GM18870 (cell line): Measurements from ENCODE around the gene NDUFS5.
"Not testable (repeated sequence)": the region's sequence is repeated elsewhere in the genome, so short reads cannot be mapped to it uniquely, and the experiment has no call there.

Source experiments
- ATAC-seq: cut with Tn5 transposase; IDR thresholded peaks from one replicate; pipeline ENCODE4 v1.9.1; 2021; ENCODE audit warnings: moderate library complexity; ENCODE audit not compliant: unreplicated experiment

Gene NDUFS5

DNA sequence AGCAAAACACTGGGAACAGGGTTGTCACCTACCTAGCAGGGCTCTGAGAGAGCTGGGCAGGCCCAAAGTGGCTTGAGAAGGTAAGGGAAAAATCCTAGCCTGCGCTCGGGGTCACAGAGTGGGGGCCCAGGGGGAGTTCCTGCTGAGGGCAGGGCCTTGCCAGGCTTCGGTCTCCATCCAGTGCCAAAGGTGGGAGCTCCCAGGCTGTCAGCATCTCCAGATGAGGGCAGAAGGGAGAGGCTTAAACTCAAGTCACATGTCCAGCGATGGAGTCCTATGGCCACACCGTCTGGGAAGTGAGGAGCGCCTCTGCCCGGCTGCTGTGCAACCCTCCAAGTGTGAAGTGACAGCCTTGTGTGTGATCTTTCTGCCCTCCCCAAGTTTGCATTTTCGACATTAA is 11.2 kb upstream of the NDUFS5 start:
- ATAC-seq = not testable (repeated sequence)

GRCh38 chr1:39016604-39017171 is 9.5 kb upstream of the NDUFS5 start:
- ATAC-seq = no peak

- ATAC-seq = no peak
Measured at GRCh38 chr1:39017266-39017665, 8.9 kb upstream of the NDUFS5 start.

DNA sequence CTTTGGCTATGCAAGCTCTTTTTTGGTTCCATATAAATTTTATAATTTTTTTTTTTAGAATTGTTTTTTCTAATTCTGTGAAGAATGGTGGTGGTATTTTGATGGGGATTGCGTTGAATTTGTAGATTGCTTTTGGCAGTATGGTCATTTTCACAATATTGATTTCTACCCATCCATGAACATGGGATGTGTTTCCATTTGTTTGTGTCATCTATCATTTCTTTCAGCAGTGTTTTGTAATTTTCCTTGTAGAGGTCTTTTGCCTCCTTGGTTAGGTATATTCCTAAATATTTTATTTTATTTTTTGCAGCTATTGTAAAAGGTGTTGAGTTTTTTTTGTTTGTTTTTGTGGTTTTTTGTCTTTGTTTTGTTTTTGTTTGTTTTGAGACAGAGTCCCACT is 5.7 kb upstream of the NDUFS5 start:
- ATAC-seq = not testable (repeated sequence)

DNA sequence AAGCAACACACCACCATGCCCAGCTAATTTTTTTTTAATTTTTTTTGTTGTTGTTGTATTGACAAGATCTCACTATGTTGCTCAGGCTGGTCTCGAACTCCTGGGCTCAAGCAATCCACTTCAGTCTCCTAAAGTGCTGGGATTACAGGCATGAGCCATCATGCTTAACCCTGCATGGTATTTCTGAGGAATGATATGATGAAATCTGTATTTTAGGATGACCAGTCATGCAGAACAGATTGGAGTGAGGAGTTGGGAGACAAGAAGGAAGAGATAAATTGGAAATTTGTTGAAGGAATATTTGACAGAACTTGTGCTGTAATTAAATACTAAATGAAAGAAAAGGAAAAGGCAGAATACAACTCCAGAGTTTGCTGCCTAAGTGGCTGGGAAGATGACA is 4.7 kb upstream of the NDUFS5 start:
- ATAC-seq = no peak

- ATAC-seq = no peak
Measured at GRCh38 chr1:39023140-39023539, 3.0 kb upstream of the NDUFS5 start.

- no peak for ATAC-seq
Measured at GRCh38 chr1:39026866-39027507, 837 bp downstream of the NDUFS5 start.

GRCh38 chr1:39034114-39034654 is 8.0 kb downstream of the NDUFS5 start:
- no peak for ATAC-seq

- no peak for ATAC-seq
Measured at GRCh38 chr1:39036678-39037077, 10.5 kb downstream of the NDUFS5 start.

GRCh38 chr1:39043513-39043912 is 17.4 kb downstream of the NDUFS5 start:
- no peak for ATAC-seq

DNA sequence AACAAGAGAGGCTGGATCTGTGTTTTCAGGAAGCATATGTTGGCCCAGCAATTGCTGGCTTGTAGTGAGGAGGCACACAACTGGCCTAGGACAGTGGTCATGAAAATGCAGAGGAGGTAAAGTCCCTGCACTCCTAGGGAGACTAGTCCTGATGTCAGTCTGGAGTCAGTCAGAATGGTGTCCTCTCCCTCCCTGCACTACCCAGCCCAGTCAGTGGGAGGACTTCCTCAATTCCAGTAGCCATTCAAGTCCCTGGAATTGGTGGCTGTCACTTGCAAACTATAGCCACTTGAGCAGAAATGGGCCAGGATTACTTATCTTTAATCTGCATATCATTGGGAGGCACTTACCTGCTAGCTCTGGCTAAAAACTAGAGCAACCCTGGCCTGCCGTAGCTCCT is 18.6 kb downstream of the NDUFS5 start:
- ATAC-seq = no peak

DNA sequence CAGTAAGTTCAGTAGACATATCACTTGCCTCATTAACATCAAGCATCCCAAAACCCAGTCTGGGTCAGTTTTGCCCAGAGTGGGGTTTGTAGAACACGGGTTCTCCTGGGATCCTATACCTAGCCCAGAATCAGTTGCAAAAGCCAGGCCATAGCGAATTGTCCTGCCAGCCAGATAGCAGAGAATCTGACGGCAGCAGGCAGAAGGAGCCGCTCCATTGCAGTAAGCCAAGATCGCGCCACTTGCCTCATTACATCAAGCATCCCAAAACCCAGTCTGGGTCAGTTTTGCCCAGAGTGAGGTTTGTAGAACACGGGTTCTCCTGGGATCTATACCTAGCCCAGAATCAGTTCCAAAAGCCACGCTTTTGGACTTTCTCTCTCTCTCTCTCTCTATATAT is 19.1 kb downstream of the NDUFS5 start:
- no peak for ATAC-seq

DNA sequence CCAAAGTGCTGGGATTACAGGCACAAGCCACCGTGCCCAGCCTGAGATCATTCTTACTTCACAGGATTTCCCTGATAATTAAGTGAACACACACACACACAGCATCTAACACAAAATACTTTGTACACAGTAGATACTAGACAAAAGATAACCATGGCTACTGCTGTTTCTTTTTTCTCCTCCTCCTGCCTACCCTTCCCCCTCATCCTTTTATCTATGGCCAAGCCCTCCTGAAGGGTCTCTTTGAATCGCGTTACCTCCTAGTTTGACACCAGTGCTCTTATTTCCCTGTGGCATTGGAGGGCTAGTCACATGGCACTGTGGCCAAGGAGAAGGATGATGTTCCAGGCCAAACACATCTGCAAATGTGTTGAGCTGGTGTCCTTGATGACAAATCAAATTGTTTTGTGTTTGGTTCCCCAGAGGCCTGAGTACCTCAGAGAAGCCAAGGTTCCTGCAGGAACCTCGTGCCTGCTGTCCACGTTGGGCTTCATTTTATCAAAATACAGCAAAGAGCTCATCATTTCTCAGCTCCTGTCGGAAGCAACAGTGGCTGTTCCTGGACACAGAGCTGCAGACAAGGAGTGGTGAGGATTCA is 20.6 kb downstream of the NDUFS5 start:
- ATAC-seq = no peak

- ATAC-seq = no peak
Measured at GRCh38 chr1:39047374-39048229, 21.5 kb downstream of the NDUFS5 start.

DNA sequence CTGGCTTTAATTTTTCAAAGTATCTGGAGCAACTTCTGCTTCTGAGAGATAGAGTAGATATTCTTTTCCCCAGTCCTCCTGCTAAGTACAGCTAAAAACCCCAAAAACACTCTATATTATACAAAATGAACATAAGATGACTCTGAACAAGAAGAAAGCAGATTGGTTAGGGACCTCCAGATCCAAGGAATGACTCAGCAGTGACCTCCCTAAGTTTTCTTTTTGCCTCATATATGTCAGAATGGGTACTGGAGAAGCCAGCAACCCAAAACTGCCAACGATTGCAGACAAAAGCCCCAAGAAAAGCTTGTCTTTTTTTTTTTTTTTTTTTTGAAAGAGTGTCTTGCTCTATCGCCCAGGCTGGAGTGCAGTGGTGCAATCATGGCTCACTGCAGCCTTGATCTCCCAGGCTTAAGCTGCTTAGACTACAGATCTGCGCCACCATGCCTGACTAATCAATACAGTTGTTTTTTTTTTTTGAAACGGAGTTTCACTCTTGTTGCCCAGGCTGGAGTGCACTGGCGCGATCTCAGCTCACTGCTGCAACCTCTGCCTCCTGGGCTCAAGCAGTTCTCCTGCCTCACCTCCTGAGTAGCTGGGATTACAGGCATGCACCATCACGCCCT is 22.7 kb downstream of the NDUFS5 start:
- no peak for ATAC-seq

DNA sequence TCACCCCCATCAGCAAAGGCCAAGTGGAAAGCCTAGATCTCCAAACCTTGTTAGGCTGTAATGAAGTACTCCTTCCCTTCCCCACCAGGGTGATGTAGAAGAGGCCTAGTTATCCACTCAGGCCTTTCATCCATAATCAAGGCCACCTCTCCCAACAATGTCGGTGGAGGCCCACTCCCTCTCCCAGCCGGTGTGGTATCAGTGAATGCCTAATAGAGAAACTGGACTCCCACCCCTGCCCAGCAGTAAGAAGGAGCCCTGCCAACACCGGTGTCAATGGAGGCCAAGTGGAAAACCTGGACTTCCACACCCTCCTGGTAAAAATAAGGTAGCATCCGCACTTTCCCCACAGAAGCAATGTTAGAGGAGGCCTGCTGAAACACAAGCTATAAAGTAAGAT is 23.9 kb downstream of the NDUFS5 start:
- no peak for ATAC-seq

DNA sequence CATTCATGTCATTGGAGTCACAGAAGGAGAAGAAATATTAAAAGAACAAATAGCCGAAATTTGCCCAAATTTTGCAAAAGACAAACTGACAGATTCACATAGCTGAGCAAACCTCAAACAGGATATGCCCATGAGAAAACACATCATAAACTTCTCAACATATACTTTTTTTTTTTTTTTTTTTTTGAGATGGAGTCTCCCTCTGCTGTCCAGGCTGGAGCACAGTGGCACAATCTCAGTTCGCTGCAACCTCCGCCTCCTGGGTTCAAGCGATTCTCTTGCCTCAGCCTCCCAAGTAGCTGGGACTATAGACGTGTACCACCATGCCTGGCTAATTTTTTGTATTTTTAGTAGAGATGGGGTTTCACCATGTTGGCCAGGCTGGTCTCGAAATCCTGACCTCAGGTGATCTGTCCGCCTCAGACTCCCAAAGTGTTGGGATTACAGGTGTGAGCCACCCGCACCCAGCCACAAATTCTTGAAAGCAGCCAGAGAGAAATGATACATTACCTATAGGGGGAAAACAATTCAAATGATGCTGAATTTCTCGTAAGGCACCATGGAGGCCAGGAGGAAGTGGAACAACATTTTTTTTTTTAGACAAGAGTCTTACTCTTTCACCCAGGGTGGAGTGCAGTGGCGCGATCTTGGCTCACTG is 25.2 kb downstream of the NDUFS5 start:
- not testable (repeated sequence) for ATAC-seq

- ATAC-seq = no peak
Measured at GRCh38 chr1:39051956-39052355, 25.8 kb downstream of the NDUFS5 start.

GRCh38 chr1:39055213-39055710 is 29.1 kb downstream of the NDUFS5 start:
- ATAC-seq = not testable (repeated sequence)

- ATAC-seq = not testable (repeated sequence)
Measured at GRCh38 chr1:39061516-39061915, 35.4 kb downstream of the NDUFS5 start.
